DMS 273 treated with DMSO at 0.1 percent for 48 hours (cell line): ENCODE results near the gene EHMT2.
"Not testable (repeated sequence)": the region's sequence is repeated elsewhere in the genome, so short reads cannot be mapped to it uniquely, and the experiment has no call there.

Experiments
- DNase-seq: peaks from one replicate; lab custom pipeline; 2025; lab: John Stamatoyannopoulos, UW

The EHMT2 gene

DNA sequence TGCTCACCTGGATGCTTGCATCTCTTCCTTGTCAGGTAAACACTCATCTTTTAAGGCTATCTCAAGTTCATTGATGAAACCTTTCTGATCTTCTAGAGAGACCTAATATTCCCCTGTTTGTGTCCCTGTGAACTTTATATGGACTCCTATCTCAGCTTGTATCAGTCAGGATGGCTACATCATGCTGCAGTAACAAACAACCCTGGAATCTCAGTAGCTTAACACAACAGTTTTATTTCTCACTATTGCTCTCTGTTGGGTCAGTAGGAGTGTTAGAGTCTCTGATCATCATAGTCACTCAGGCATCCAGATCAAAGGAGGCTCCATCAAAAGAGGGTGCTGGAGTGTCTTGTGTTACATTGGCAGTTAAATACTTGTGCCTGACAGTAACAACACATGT is 17.9 kb upstream of the EHMT2 start:
- DNase-seq: no peak

DNA sequence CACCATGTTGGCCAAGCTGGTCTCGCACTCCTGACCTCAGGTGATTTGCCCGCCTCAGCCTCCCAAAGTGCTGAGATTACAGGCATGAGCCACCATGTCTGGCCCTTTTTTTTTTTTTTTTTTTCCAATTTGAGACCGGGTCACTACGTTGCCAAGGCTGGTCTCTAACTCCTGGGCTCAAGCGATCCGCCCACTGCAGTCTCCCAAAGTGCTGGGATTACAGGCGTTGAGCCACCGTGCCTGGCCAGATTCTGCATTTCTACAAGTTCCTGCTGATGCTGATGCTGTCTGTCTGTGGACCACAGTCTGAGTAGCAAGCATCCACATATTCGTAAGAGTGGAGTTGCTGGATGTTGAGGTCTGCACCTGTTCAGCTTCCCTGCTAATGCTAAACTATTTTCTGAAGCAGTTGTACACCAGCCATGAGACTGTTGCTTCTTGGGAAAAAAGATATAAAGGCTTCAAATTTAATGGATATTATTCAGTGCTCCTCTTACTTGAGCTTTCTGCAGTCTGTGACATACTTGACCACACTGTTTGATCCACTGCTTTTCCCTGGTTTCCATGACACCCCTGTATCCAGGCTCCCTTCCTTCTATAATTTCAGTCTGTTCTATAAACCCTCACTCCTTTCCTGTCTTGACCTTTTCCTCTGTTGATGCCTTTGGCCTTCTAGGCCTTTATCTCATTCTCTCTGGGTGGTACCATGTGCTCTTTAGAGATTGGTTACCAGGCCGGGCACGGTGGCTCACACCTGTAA is 14.5 kb upstream of the EHMT2 start:
- DNase-seq: no peak

DNA sequence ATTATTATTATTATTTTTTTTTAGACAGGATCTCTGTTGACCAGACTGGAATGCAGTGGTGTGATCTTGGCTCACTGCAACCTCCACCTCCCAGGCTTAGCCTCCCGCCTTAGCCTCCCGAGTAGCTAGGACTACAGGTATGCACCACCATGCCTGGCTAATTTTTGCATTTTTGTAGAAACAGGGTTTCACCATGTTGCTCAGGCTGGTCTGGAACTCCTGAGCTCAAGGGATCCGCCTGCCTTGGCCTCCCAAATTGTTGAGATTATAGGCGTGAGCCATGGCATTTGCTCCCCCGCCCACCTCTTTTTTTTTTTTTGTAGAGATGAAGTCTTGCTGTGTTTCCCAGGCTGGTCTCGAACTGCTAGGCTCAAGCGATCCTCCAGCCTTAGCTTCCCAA is 11.8 kb upstream of the EHMT2 start:
- DNase-seq: not testable (repeated sequence)

DNA sequence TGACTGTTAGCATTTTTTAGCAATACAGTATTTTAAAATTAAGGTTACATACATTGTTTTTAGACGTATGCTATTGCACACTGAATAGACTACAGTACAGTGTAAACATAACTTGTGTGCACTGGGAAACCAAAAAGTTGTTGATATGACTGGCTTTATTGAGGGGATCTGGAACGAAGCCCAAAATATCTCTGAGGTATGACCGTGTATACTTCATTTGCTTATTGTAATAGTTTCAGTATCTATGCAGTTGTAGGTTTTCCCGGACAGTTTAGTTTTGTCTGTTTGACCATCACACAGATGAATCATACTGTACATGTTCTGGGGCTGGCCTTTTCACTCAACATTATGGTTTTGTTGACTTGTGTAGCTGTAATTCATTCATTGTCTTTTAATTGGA is 11.3 kb upstream of the EHMT2 start:
- no peak for DNase-seq

DNA sequence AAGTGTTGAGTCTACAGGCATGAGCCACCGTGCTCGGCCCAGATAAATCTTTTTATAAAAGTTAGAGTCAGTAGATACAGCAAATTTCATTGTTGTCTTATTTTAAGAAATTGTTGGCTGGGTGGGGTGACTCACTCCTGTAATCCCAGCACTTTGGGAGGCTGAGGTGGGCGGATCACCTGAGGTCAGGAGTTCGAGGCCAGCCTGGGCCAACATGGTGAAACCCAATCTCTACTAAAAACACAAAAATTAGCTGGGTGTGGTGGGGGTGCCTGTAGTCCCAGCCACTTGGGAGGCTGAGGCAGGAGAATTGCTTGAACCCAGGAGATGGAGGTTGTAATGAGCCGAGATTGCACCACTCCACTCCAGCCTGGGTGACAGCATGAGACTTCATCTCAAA is 10.8 kb upstream of the EHMT2 start:
- not testable (repeated sequence) for DNase-seq

DNA sequence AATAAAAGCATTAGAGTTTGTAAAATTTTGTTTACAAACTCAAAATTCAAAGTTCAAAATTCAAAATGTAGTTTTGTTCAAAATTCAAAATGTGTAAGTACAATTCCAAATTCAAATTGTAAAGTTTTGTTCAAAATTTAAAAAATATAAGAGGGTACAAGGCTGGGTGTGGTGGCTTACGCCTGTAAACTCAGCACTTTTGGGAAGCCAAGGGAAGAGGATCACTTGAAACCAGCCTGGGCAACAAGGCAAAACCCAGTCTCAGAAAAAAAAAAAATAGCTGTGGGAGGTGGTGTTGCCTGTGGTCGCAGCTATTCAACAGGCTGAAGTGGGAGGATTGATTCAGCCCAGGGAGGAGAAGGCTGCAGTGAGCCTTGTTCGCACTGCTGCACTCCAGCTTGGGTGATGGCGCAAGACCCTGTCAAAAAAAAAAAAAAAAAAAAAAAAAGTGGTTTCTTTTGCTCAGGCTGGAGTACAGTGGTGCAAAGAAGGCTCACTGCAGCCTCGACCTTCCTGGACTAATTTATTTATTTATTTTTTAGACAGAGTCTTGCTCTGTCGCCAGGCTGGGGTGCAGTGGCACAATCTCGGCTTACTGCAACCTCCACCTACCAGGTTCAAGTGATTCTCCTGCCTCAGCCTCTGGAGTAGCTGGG is 9.8 kb upstream of the EHMT2 start:
- no peak for DNase-seq

DNA sequence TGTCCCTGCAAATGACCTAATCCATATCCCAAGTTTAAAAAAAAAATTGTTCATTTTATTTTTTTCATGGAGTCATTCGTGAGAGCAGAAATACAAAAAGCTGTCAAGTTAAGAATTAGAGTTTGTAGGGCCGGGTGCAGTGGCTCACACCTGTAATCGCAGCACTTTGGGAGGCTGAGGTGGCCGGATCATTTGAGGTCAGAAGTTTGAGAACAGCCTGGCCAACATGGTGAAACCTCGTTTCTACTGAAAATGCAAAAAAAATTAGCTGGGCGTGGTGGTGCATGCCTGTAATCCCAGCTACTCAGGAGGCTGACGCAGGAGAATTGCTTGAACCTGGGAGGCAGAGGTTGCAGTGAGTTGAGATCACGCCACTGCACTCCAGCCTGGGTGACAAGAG is 9.2 kb upstream of the EHMT2 start:
- DNase-seq: not testable (repeated sequence)

DNA sequence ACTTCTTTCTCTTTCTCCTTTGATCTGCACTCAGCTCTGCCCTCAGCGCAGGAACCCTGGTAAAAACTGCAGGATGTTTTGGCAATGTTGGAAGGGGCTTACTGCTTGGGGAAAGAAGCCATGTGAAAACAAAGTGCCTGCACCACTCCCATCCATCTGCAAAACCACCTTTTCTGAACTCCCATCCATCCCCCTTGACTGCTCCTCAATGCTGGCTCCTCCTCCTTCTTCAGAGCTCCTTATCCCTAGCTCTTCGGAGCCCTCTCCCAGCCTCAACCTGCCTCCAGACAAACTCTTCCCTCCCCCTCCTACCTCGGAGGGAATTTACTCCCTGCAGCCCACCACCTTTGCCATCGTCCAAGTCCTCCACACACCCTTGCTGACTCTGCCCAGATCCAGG is 8.6 kb upstream of the EHMT2 start:
- DNase-seq: no peak

DNA sequence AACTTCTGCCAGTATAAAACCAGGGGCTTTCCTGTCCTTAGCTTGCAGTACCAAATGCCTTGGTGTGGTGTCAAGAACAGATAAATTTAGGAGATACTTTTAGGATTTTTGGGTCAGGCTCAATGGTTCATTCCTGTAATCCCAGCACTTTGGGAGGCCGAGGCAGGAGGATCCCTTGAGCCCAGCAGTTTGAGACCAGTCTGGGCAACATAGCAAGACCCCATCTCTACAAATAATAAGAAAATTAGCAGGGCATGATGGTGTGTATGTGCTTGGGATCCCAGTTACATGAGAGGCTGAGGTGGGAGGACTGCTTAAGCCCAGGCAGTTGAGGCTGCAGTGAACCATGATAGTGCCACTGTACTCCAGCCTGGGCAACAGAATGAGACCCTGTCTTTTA is 7.5 kb upstream of the EHMT2 start:
- DNase-seq: no peak

DNA sequence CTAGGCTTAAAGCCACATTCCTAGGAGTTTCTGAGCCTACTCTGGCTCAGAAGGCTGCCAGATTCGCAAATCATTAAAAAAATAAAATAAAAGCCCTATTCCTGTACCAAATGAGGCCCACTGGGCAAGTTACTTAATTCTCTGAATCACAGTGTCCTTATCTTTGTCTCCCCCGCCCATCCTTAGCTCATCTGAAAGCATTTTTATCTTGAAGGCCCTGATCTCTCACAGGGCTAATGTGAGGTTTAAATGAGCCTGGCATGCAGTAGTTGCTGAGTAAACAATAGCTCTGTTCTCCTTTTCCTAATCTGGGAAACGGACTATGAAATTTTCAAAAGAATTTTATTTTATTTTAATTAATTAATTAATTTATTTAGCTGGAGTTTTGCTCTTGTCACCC is 6.5 kb upstream of the EHMT2 start:
- no peak for DNase-seq

DNA sequence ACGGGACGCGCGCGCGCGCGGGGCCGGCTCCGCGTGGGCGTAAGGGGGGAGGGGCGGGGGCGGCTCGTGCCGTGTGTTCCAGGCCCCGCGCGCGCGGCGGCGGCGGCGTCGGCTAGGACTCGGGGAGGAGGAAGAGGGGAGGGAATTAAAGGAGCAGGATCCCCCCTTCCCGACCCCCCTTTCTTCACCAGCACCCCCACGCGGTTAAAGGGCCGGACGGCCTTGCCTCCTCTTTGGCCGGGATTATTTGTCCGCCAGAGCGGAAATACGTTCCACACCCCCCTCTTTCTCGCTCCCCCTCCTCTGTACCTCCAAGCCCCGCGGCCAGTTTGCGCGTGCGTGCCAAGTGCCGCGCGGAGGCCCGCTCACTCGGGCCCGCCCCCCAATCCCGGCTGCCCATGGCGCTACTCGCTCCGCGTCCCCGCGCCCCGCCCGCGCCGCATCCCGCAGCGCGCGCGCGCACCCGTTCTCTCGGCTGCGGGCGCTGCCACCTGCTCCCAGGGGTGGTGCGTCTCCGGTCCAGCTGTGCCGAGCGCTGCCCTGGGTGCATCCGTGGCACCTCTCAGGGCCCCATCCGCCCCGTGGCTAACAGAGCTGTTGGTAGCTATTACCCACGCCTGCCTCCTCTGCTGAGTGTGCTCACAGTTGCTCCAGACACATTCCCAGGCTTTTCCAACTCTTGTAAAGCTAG is 4.6 kb upstream of the EHMT2 start, which contains the start of gene ZBTB12:
Gene ZBTB12 (minus strand): TSS at position 134 of the 691 bp plus-strand sequence. CDS start 781 bp downstream, outside the sequence.
- DNase-seq: peak; percentile 88

DNA sequence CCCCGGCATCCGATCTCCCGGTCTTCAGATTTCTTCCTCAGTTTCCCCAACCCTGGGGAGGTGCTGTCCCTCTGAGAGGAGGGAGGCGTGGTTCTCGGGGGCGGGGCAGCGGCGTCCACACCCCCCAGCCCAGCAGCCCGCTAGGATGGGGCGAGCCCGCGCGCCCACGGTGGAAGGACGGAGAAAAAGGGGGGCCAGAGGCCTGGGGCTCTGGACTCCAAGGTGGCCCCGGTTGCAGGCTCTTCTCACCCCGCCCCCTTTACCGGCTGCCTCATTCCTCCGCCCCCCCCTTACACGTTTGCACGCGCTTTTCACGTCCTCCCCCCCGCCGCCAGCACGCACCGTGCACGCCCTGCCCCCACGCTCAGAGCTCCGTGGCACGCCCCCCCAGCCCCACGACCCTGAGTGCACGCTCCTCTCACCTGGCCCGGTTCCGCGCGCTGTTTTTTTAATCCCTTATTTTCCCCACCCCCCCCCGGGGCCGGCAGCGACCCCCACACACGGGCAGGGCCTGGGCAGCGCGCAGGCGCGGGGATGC is 4.0 kb upstream of the EHMT2 start:
- DNase-seq: no peak

DNA sequence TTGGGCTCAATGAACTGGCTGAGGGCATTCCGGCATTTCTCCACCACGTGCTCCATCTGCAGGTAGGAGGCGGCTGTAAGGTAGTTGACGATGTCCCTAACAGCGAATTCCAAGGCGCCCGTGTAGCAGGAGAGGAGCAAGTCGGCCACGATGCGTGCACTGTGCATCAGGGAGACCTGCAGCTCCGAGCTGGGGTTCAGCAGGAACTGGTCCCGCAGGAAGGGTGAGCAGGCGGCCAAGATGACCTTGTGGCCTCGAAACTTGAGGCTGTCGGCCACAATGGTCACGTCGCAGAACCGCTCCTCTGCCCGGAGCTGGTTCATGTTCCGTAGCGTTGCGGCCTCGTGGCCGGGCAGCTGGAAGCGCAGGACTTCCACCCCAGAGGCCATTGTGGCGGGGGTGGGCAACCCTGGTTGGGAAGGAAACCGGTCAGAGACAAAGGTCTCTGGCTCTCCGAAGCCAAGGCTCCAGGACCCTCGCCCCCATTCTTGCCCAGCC is 3.5 kb upstream of the EHMT2 start:
- DNase-seq: no peak

DNA sequence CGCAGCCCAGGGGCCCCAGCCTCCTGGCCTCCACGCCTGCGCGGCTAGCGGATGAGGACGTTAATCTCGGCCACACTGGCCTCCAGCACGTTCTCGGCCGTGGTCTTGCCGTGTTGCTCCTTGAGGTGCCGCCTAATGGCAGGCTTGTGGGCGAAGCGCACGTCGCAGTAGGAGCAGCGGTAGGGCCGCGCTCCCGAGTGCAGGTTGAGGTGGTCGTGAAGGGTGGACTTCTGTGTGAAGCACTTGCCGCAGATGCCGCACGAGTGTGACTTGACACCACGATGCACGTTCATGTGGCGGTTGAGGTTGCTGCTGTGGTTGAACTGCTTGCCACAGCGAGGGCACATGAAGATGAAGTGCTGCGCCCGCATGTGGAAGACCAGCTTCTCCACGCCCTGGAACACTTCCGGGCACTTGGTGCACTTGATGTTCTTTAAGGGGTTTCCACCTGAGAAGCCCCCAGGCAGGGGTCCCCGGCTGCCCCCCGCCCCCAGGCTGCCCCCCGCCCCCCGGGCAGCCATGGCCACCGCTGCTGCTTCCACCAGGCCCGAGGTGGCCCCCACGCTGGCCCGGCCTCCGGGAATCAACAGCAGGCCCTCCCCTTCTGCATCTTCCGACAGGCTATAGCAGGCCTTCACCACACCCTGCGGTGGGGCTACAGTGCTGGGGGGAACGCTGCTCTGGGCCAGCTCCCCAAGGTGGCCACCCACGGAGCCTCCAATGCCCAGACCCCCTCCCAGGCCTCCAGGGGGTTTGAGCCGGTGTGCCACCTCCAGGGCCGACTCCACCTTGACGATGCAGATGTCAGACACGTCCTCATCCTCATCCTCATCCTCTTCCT is 2.6 kb upstream of the EHMT2 start:
- no peak for DNase-seq

DNA sequence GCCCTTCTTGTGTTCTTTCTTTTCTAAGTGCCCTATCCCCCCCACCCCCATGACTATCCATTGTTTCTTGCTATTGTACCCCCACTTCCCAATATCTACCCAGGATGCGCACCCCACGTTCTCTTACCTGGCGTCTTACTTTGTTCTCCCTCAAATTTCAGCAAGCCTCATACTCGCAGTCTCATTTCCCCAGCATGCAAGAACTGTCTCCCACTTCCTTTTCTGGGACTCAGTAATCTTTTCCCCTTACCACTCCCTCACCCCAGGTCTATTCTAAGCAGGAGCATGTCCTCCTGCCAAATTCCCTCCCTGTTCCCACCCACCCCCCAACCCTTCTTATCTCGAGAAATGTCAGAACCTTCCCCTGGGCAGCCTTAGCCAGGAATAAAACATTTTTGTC is 1.7 kb upstream of the EHMT2 start:
- DNase-seq: no peak

DNA sequence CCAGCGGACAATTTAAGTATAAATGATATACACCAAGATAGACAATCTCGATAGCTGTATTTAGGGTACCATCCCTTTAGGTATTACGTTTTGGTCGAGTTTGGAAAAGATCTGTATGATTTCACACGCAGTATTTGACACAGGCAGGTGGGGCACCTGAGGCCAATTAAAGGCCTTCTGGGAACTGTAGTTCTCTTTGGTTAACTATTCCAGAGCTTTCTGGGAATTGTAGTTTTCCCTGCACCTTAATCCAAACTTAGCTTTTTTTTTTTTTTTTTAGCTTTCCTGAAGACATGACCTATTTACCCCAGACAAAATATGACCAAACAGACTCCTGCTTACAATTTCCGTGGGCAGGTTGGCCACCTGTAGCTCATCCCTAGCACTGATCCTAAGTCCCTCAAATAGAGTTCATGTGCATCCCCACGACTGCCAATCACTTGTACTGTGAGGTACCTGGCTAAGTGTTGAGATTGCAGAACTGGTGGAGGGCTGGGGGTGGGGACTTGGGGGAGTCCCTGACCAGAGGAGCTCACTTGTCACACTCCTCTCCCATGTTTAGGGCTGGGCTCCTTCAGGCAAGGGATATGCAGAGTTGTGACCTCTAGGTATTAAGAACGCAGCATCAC is 999 bp upstream of the EHMT2 start:
- DNase-seq: peak; percentile 40

DNA sequence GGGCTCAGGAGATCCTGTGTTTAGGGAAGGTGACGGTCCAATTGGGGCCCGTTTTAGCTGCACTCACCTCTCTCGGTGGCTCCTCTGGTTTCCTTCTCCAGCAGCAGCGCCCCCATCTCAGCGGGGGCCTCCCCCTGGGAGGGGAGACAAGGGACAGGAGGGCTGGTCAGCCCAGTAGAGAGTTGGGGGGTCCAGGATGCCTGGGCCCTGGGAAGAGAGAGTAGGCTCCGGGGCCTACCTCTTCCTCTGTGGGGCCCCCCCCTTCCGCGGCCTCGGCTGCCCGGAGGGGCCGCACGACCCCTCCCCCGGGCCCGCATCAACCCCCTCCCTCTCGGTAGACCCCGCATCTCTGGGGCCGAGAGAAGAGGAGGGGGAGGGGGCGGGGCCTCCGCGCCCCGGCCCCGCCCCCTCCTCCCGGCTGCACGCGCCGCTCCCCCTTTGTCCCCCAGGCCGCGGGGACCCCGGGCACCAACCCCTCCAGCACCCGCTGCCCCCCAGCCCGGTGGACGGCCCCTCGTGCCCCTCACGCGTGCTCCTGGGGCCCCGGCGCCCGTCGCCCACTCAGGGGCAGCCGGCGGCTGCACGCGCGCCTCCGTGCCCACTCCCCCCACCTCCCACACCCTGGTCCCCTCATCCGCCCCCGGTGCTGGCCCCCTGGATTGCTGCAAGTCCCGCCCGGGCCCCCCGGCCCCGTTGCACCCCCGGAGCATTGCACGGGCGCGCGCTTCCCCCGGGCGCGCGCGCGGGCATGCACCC is 464 bp downstream of the EHMT2 start:
- no peak for DNase-seq

DNA sequence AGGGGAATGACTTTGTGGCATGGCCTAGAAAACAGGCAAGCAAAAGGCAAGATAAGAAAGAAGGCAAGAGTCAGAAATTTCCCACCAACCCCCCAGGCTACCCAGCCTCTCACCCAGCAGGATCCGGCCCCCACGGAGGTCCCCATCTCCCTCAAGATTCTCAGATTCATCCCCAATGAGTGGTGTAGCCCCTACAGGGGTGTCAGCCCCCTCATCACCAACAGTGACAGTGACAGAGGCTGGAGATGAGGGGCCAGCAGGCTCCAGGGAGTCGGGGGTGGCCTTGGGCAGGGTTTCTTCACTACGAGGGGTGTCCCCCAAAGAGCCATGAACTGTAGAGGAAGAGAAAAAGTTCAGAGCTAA is 1.0 kb downstream of the EHMT2 start:
- no peak for DNase-seq

DNA sequence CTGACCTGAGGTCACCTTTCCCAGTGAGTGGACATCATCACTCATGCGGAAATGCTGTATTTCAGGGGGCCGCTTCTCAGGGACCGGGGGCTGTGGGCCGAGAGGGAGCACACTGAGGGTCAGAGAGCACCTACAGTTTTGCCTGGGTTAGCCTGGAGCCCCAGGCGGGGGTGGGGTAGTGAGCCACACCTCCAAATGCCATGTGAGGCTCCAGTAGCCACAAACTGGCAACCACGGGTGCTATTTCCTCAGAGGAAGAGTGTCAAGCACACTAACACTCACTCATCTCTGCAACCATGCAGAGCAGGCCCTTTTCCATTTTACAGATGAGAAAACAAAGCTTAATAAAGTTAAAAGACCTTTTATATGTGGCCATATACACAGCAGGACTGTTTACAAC is 4.7 kb downstream of the EHMT2 start:
- no peak for DNase-seq

DNA sequence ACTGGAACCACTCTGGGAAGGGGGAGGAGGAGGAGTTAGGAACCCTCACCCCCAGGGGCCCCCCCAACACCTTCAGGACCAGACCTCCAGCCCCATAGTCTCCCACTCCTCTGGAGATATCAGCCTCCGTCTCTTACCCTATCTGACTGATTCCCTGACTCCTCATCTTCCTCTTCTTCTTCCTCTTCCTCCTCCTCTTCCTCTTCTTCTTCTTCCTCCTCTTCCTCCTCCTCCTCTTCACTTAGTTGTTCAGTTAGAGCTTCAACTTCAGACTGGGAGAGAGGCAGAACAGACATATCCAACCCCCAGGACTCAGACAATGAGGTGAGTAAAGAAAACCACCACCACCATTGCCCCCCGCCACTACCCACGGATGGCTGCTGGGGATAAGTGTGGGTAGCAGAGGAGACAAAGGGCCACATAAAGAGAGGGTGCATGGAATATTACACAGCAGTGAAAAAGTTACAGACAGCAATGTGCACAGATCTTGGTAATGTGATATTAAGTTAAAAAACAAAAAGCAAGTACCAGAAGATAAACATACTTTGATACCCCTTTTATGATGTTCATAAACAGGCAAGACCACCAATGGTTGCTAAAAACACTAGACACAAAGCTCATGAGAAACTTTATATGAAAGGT is 8.0 kb downstream of the EHMT2 start:
- DNase-seq: no peak
